HL-60/S4 (cell line): ENCODE results near the gene SLC7A9.
"Not testable (repeated sequence)": the region's sequence is repeated elsewhere in the genome, so short reads cannot be mapped to it uniquely, and the experiment has no call there.

Experiments
- in situ Hi-C: fragments of 300-500 bp; cut with MboI; formaldehyde crosslinking; loops from 2 replicates; pipeline ENCODE4 v1.14.3; 2022; ENCODE audit warnings: low sequenced_read_pairs

The SLC7A9 gene

GRCh38 chr19:32886241-32886640 is 16.7 kb upstream of the SLC7A9 start:
- in situ Hi-C loops, result no loop called here

- in situ Hi-C loops, result not testable (repeated sequence)
Measured at GRCh38 chr19:32885255-32885654, 15.7 kb upstream of the SLC7A9 start.

- in situ Hi-C loops, result no loop called here
Measured at GRCh38 chr19:32881766-32882165, 12.2 kb upstream of the SLC7A9 start.

- in situ Hi-C loops, result no loop called here
Measured at GRCh38 chr19:32880622-32881021, 11.1 kb upstream of the SLC7A9 start.

- in situ Hi-C loops, result no loop called here
Measured at GRCh38 chr19:32879741-32880140, 10.2 kb upstream of the SLC7A9 start.

- in situ Hi-C loops, result no loop called here
Measured at GRCh38 chr19:32878988-32879387, 9.4 kb upstream of the SLC7A9 start.

- in situ Hi-C loops, result no loop called here
Measured at GRCh38 chr19:32877977-32878745, 8.6 kb upstream of the SLC7A9 start.

- in situ Hi-C loops, result no loop called here
Measured at GRCh38 chr19:32877323-32877912, 7.9 kb upstream of the SLC7A9 start.

GRCh38 chr19:32876919-32877285 is 7.3 kb upstream of the SLC7A9 start:
- in situ Hi-C loops, result no loop called here

- in situ Hi-C loops, result no loop called here
Measured at GRCh38 chr19:32876236-32876918, 6.8 kb upstream of the SLC7A9 start.

- in situ Hi-C loops, result no loop called here
Measured at GRCh38 chr19:32875428-32875827, 5.9 kb upstream of the SLC7A9 start.

GRCh38 chr19:32874605-32875004 is 5.0 kb upstream of the SLC7A9 start:
- in situ Hi-C loops, result no loop called here

- in situ Hi-C loops, result no loop called here
Measured at GRCh38 chr19:32873247-32873959, 3.8 kb upstream of the SLC7A9 start.

- in situ Hi-C loops, result no loop called here
Measured at GRCh38 chr19:32872391-32872790, 2.8 kb upstream of the SLC7A9 start.

GRCh38 chr19:32870981-32871451 is 1.4 kb upstream of the SLC7A9 start:
- in situ Hi-C loops, result no loop called here

GRCh38 chr19:32869966-32870573 is 503 bp upstream of the SLC7A9 start:
- in situ Hi-C loops, result no loop called here

GRCh38 chr19:32868206-32868950 is 1.2 kb downstream of the SLC7A9 start:
- in situ Hi-C loops, result no loop called here

- in situ Hi-C loops, result not testable (repeated sequence)
Measured at GRCh38 chr19:32867436-32867835, 2.1 kb downstream of the SLC7A9 start.

- in situ Hi-C loops, result no loop called here
Measured at GRCh38 chr19:32866564-32867265, 2.9 kb downstream of the SLC7A9 start.

- in situ Hi-C loops, result no loop called here
Measured at GRCh38 chr19:32866061-32866460, 3.5 kb downstream of the SLC7A9 start.
